Stimulated activated effector memory CD8-positive, alpha-beta T cell treated with anti-CD3 and anti-CD28 coated beads, Interleukin-12 subunit alpha, Interleukin-12 subunit beta, amount 100 ng/mL, for 72 hours (primary cell): ENCODE measurements around the gene FILIP1.

Experiments used
- ATAC-seq: fragments of 150-1000 bp; cut with Tn5 transposase; 2 replicates; pipeline ENCODE4 v1.10.0; 2021
- DNase-seq, 2 donors: peaks; one replicate each; pipeline ENCODE4 v3.0.0; 2021 to 2022; ENCODE audit warnings: low spot score in 2 of 2
- H3K27ac Mint-ChIP-seq: one replicate; pipeline ENCODE4 v1.8.0; 2022; ENCODE audit warnings: mild to moderate bottlenecking, mixed read lengths
- H3K36me3 Mint-ChIP-seq: one replicate; pipeline ENCODE4 v1.8.0; 2022; ENCODE audit warnings: mild to moderate bottlenecking, mixed read lengths
- H3K4me1 Mint-ChIP-seq: one replicate; pipeline ENCODE4 v1.8.0; 2022; ENCODE audit warnings: mixed read lengths
- H3K4me3 Mint-ChIP-seq: one replicate; pipeline ENCODE4 v1.8.0; 2022; ENCODE audit warnings: mild to moderate bottlenecking, mixed read lengths
- H3K9me3 Mint-ChIP-seq: one replicate; pipeline ENCODE4 v1.8.0; 2022; ENCODE audit warnings: mixed read lengths

The FILIP1 gene

DNA sequence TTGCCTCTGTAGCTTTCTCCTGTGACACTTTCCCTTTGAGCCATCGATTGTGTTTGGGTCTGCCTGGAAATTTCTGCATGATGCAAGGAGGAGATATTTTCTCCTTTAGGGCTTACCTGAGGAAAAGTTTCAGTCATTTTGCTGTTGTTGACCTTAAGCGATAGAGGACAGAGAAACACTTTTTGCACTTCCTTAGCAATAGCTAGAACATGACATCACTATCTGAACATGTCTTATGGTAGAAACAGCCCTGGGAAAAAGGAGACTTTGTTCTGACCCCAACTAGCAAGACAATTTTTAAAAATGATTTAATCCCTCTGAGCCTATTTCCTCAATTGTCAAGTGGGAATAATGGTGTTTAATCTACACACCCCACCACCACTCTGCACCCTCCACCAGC, 9.7 kb upstream of the FILIP1 start:
- ATAC-seq (no peak), DNase-seq (no peak)
- Mint-ChIP-seq H3K27ac (no peak overlapping the region), H3K9me3 (no peaks in the 10 kb centered on the region), H3K36me3 (no peaks in the 10 kb centered on the region), H3K4me1 (no peaks in the 10 kb centered on the region), H3K4me3 (no peak overlapping the region)

- DNase-seq: no peak
- no peaks in the 10 kb centered on the region for H3K9me3 Mint-ChIP-seq
- ATAC-seq: no peak
- no peak overlapping the region for H3K27ac Mint-ChIP-seq
- H3K4me3 Mint-ChIP-seq: no peak overlapping the region
- H3K36me3 Mint-ChIP-seq: no peaks in the 10 kb centered on the region
- no peaks in the 10 kb centered on the region for H3K4me1 Mint-ChIP-seq
Observed at GRCh38 chr6:75502884-75503283, 9.3 kb upstream of the FILIP1 start.

GRCh38 chr6:75501756-75502155, 8.2 kb upstream of the FILIP1 start:
- ATAC-seq: no peak
- DNase-seq: no peak
- no peak overlapping the region for H3K27ac Mint-ChIP-seq
- no peaks in the 10 kb centered on the region for H3K9me3 Mint-ChIP-seq
- H3K4me1 Mint-ChIP-seq: no peaks in the 10 kb centered on the region
- H3K36me3 Mint-ChIP-seq: no peaks in the 10 kb centered on the region
- H3K4me3 Mint-ChIP-seq: no peak overlapping the region

DNA sequence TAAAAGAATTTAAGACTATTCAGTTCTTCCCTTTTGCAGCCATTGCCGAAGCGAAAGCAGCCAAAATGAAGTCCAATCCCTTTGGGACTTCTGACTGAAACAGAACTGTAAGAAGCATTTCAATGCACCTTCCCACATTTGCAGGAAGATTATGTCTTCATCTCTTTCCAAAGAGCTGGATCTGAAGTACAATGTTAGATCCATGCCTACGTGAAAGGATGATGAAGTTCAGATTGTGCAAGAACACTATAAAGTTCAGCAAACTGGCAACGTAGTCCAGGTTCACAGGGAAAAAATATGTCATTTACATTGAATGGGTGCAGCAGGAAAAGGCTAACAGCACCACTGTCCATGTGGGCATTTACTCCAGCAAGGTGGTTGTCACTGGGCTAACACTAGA, 6.0 kb upstream of the FILIP1 start:
- no peak for DNase-seq
- no peak overlapping the region for H3K27ac Mint-ChIP-seq
- peaks cover 15% of the 10 kb centered on the region for H3K4me1 Mint-ChIP-seq
- H3K36me3 Mint-ChIP-seq: peaks cover 7% of the 10 kb centered on the region
- H3K9me3 Mint-ChIP-seq: no peaks in the 10 kb centered on the region
- no peak overlapping the region for H3K4me3 Mint-ChIP-seq
- ATAC-seq: no peak

GRCh38 chr6:75498862-75499261, 5.3 kb upstream of the FILIP1 start:
- Mint-ChIP-seq H3K9me3 (no peaks in the 10 kb centered on the region), H3K4me1 (peaks cover 20% of the 10 kb centered on the region), H3K36me3 (peaks cover 7% of the 10 kb centered on the region), H3K27ac (no peak overlapping the region), H3K4me3 (no peak overlapping the region)
- DNase-seq (no peak), ATAC-seq (no peak)

DNA sequence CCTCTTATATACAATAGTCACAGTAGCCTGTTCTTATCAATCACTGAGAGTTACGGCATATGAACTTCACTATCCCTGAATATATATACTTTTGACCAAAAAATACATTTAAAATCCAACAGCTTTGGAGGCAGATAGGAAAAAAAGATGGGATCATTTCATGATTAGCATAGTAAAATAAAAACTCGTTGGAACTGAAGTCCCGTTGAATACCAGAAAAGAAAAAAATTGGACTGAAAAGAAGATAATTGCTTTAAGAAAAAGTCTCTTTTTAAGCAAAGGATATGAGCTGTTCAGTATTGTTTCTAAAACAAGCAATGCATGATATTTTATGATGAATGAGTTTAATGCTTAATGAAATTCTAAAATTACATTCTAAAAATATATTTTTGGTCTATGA, 4.4 kb upstream of the FILIP1 start:
- no peaks in the 10 kb centered on the region for H3K9me3 Mint-ChIP-seq
- H3K4me3 Mint-ChIP-seq: no peak overlapping the region
- H3K4me1 Mint-ChIP-seq: peaks cover 20% of the 10 kb centered on the region
- DNase-seq: no peak
- peaks cover 7% of the 10 kb centered on the region for H3K36me3 Mint-ChIP-seq
- ATAC-seq: no peak
- H3K27ac Mint-ChIP-seq: no peak overlapping the region

GRCh38 chr6:75495011-75495410, 1.4 kb upstream of the FILIP1 start:
- Mint-ChIP-seq H3K4me3 (no peak overlapping the region), H3K27ac (no peak overlapping the region), H3K9me3 (no peaks in the 10 kb centered on the region), H3K36me3 (peaks cover 7% of the 10 kb centered on the region), H3K4me1 (peaks cover 20% of the 10 kb centered on the region)
- DNase-seq (no peak), ATAC-seq (no peak)

- Mint-ChIP-seq H3K36me3 (peaks cover 7% of the 10 kb centered on the region), H3K9me3 (no peaks in the 10 kb centered on the region), H3K27ac (no peak overlapping the region), H3K4me3 (no peak overlapping the region), H3K4me1 (peaks cover 20% of the 10 kb centered on the region)
- ATAC-seq (no peak), DNase-seq (no peak)
Observed at GRCh38 chr6:75494290-75494689, 690 bp upstream of the FILIP1 start.

GRCh38 chr6:75492386-75493153, 1.0 kb downstream of the FILIP1 start:
- ATAC-seq (no peak), DNase-seq (no peak)
- H3K36me3 Mint-ChIP-seq: peaks cover 7% of the 10 kb centered on the region
- no peaks in the 10 kb centered on the region for H3K9me3 Mint-ChIP-seq
- no peak overlapping the region for H3K27ac Mint-ChIP-seq
- no peak overlapping the region for H3K4me3 Mint-ChIP-seq
- peaks cover 20% of the 10 kb centered on the region for H3K4me1 Mint-ChIP-seq

- Mint-ChIP-seq H3K9me3 (no peaks in the 10 kb centered on the region), H3K4me3 (no peak overlapping the region), H3K4me1 (peaks cover 19% of the 10 kb centered on the region), H3K36me3 (peaks cover 3% of the 10 kb centered on the region), H3K27ac (no peak overlapping the region)
- no peak for ATAC-seq
- no peak for DNase-seq
Observed at GRCh38 chr6:75491291-75491690, 2.3 kb downstream of the FILIP1 start.

DNA sequence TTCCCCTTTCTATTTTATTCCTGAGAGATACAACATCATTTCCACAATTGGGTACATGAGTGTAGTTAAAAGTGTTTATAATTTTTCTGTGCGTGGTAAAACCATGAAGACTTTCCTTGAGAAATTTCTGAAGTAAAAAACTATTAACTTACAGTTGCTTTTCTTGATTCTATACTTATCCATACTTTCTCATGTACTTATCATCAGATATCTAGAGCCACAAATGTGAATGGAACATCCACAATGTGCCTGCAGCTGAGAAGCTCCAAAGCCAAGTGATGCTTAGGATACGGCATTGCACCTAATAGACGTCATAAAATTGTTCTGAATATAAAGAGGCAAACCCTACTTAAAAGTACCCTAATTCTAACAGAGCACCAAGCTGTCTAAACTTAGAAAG, 2.9 kb downstream of the FILIP1 start:
- H3K4me1 Mint-ChIP-seq: peaks cover 13% of the 10 kb centered on the region
- no peaks in the 10 kb centered on the region for H3K9me3 Mint-ChIP-seq
- no peaks in the 10 kb centered on the region for H3K36me3 Mint-ChIP-seq
- DNase-seq (no peak), ATAC-seq (no peak)
- no peak overlapping the region for H3K27ac Mint-ChIP-seq
- H3K4me3 Mint-ChIP-seq: no peak overlapping the region

DNA sequence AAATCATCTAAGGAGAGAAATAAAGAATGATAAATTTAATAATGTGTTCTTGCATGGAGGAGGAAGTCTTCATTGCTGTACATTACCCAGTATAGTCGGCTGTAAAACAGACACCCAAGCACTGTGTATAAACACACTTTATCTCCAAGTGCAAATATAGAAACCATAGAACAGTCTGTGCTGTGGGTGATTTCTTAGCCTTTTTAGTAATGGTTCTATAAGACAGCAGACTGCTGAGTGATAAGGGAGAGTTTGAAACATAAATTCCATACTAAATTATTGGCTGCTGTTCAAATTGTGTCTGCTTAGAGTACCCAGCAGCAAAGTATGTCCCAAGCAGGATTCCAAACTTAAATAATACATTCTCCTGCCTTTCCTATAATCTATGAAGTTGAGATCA, 4.6 kb downstream of the FILIP1 start:
- no peaks in the 10 kb centered on the region for H3K36me3 Mint-ChIP-seq
- no peaks in the 10 kb centered on the region for H3K4me1 Mint-ChIP-seq
- no peaks in the 10 kb centered on the region for H3K9me3 Mint-ChIP-seq
- DNase-seq (no peak), ATAC-seq (no peak)
- no peak overlapping the region for H3K4me3 Mint-ChIP-seq
- no peak overlapping the region for H3K27ac Mint-ChIP-seq

GRCh38 chr6:75488033-75488432, 5.6 kb downstream of the FILIP1 start:
- DNase-seq (no peak), ATAC-seq (no peak)
- no peak overlapping the region for H3K4me3 Mint-ChIP-seq
- H3K27ac Mint-ChIP-seq: no peak overlapping the region
- H3K36me3 Mint-ChIP-seq: no peaks in the 10 kb centered on the region
- H3K4me1 Mint-ChIP-seq: no peaks in the 10 kb centered on the region
- H3K9me3 Mint-ChIP-seq: no peaks in the 10 kb centered on the region

DNA sequence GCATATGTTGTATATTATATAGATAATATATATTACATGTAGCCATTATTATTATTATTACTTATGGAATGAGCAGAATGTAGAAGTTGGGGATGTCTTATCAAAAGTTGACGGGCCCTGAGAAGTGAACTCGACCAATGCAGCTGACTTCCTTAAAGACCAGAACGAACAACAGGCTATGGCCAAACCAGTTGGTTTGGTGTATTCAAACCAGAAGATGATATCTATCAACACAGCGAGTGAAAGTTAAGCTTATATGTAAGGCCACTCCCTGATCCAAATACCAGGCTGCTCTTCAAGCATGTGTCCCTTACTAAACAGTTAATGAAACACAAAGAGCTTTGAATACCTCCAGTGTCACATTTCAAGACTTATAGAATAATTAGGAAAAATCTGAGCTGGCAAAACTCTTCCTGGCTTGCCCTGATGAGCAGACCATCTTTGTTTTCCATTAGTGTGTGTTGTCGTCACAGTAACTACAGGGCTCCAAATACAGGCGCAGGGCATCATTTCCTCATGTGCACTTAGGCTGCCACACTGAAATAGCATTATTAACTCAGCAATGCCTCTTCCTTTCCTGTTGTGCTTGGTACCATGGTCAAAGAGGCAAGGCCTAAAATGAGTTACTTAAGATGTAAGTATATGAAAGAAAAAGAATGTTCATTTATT, 6.6 kb downstream of the FILIP1 start:
- Mint-ChIP-seq H3K27ac (no peak overlapping the region), H3K4me3 (no peak overlapping the region), H3K36me3 (no peaks in the 10 kb centered on the region), H3K4me1 (no peaks in the 10 kb centered on the region), H3K9me3 (no peaks in the 10 kb centered on the region)
- ATAC-seq: no peak
- no peak for DNase-seq

DNA sequence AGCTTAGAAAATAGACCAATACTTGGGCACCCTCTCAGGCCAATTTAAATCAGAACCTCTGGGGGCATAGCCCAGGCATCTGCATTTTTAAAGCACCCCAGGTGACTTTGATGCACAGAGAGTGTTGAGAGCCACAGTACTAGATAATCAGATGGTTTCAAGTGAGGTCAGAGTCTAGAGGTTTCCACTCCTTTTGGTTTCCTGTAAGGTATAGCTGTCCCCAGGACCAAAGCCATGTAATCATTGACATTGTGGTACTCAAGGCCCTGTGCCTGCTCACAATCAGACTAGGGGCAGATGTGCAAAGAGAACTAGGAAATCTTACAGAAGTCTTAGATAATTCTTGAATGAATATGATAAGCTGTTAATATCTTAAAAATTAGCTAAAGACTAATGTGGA, 9.1 kb downstream of the FILIP1 start:
- ATAC-seq (no peak), DNase-seq (no peak)
- no peaks in the 10 kb centered on the region for H3K9me3 Mint-ChIP-seq
- no peaks in the 10 kb centered on the region for H3K4me1 Mint-ChIP-seq
- no peak overlapping the region for H3K27ac Mint-ChIP-seq
- no peak overlapping the region for H3K4me3 Mint-ChIP-seq
- H3K36me3 Mint-ChIP-seq: no peaks in the 10 kb centered on the region

DNA sequence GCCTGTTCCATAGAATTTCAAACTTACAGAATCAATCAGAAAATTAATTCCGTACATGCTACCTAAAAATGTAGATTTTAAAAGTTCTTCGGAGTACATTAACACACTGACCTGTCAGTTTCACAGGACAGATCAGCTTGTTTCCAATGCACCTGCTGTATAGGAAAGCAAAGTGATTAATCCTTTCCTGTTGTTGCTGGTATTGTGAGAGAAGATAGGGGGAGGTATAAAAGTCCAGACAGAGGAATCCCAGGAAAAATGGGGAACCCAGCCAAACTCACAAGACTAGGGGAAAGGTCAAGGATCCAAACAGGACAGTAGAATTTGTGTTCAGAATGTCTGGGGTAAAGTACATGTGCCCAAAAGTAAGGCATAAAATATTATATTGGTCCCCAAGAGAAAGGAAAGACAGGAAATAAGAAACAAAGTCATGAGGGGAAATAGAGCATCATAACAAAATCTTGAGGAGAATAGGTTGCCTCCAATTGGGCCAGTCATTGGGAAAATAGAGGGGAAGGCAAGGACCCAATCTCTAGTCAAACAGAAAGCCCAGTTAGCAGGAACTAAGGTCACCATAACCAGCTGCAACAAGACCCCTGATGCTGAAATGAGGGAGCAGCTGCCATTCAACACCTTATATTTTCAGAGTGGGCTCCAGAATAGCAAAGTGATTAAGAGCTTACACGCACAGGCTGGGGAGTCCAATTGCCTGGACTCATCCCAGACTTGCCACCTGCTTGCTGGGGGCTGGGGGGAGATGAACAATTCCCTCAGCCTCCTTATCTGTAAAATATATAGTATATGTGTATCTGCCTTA, 10.3 kb downstream of the FILIP1 start:
- no peaks in the 10 kb centered on the region for H3K36me3 Mint-ChIP-seq
- no peak overlapping the region for H3K27ac Mint-ChIP-seq
- ATAC-seq (no peak), DNase-seq (no peak)
- H3K4me3 Mint-ChIP-seq: no peak overlapping the region
- no peaks in the 10 kb centered on the region for H3K4me1 Mint-ChIP-seq
- H3K9me3 Mint-ChIP-seq: no peaks in the 10 kb centered on the region
